Esophagus muscularis mucosa (tissue), 4 donors: Measurements from ENCODE around the gene SH3RF3.

Experiments used
- EP300 ChIP-seq: sonication (generic); formaldehyde crosslinking; IDR thresholded peaks from one replicate; pipeline ENCODE4 v1.6.1; 2017; ENCODE audit warnings: antibody characterized with exemption
- POLR2A ChIP-seq: fragments of 450-650 bp; IDR thresholded peaks from one replicate; pipeline ENCODE4 v1.6.1; 2017; ENCODE audit warnings: antibody characterized with exemption, moderate library complexity, mild to moderate bottlenecking, low read depth
- POLR2AphosphoS5 ChIP-seq, 2 donors: sonication (generic); formaldehyde crosslinking; IDR thresholded peaks; one replicate each; pipeline ENCODE4 v1.6.1; 2017; ENCODE audit warnings: antibody characterized with exemption in 2 of 2
- TF ChIP-seq, protein P1 (sequence below), 3 experiments: fragments of 200-600 bp in 2 of 3; fragments of 450-650 bp in 1 of 3; sonication (generic) in 2 of 3; IDR thresholded peaks; one replicate each; pipeline ENCODE4 v1.5.1; 2017 to 2019; ENCODE audit warnings: antibody characterized with exemption in 3 of 3, mild to moderate bottlenecking in 2 of 3, moderate library complexity in 1 of 3

DNA sequence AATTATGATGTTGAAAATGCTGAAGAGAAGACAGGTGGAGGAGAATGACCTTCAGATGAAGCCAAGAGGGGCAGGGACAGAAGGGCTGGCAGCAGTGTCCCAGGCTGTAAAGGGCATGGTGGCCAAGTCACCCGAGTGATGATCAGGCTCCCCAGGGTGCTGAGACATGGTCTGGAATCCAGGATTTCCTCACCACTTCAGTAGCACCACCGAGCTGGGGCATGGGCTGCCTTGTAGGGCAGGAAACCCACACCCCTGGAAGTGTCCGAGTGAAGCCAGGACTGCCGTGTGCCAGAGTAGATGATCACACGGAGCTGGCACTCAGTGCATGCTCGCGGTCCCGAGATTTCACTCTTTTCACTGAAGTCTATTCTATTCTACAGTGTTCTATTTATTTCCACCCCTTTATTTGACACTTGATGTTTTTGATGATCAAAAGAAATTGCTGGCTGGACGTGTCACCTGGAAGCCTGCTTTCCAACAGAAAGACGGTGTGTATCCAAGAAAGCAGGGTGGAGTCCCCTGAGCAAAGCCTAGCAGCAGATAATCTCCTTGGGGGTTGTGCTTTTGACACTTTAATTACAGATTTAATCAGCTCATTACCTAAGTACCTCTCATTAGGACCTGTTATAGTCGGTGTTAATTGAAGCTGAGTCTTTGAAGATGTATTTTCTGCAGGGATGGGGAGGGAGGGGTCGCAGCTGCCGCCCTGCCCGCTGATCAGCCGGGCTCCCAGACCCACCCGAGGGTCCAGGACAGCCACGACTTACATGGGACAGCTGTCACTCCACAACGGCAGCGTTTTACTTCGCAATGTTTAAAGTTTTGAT, 392.4 kb downstream of the SH3RF3 start:
- TF ChIP-seq POLR2AphosphoS5 (IDR thresholded peaks at IDR 0.05) (no peak), EP300 (no peak), POLR2A (no peak)
- TF ChIP-seq, protein P1, sequence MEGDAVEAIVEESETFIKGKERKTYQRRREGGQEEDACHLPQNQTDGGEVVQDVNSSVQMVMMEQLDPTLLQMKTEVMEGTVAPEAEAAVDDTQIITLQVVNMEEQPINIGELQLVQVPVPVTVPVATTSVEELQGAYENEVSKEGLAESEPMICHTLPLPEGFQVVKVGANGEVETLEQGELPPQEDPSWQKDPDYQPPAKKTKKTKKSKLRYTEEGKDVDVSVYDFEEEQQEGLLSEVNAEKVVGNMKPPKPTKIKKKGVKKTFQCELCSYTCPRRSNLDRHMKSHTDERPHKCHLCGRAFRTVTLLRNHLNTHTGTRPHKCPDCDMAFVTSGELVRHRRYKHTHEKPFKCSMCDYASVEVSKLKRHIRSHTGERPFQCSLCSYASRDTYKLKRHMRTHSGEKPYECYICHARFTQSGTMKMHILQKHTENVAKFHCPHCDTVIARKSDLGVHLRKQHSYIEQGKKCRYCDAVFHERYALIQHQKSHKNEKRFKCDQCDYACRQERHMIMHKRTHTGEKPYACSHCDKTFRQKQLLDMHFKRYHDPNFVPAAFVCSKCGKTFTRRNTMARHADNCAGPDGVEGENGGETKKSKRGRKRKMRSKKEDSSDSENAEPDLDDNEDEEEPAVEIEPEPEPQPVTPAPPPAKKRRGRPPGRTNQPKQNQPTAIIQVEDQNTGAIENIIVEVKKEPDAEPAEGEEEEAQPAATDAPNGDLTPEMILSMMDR (IDR thresholded peaks at IDR 0.05) = no peak
